ENCODE measurements around the gene TMEM115.
"Not testable (repeated sequence)": the region's sequence is repeated elsewhere in the genome, so short reads cannot be mapped to it uniquely, and the experiment has no call there.

The TMEM115 gene

DNA sequence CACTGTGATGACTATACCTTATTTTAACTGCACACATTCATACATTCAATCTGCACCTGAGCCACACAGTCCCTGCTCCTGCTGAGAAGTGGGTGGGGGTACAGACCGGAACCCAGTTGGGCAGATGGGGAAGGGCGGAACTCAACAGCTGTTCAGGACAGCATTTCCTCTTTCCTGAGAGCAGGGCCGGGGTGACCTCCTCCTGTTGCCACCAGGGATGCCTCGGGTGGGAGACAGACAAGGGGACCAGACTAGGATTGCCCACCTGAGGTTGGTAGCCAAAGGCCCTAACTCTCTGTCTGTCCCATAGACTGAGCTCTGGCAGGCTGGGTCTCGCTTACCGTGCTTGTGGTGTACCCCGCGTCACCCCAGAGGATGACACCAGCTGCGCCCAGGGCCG is 40.7 kb downstream of the TMEM115 start:
- no peak for DNase-seq (ENCODE audit: low spot score)
- TF ChIP-seq, protein P1, sequence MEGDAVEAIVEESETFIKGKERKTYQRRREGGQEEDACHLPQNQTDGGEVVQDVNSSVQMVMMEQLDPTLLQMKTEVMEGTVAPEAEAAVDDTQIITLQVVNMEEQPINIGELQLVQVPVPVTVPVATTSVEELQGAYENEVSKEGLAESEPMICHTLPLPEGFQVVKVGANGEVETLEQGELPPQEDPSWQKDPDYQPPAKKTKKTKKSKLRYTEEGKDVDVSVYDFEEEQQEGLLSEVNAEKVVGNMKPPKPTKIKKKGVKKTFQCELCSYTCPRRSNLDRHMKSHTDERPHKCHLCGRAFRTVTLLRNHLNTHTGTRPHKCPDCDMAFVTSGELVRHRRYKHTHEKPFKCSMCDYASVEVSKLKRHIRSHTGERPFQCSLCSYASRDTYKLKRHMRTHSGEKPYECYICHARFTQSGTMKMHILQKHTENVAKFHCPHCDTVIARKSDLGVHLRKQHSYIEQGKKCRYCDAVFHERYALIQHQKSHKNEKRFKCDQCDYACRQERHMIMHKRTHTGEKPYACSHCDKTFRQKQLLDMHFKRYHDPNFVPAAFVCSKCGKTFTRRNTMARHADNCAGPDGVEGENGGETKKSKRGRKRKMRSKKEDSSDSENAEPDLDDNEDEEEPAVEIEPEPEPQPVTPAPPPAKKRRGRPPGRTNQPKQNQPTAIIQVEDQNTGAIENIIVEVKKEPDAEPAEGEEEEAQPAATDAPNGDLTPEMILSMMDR (IDR thresholded peaks at IDR 0.05; ENCODE audit: borderline replicate concordance, control extremely low read depth, extremely low read depth, insufficient read depth, missing control alignments) = no peak
- in situ Hi-C loops (cut with MboI; ENCODE audit: low sequenced_read_pairs, unreplicated experiment) = no loop called here

DNA sequence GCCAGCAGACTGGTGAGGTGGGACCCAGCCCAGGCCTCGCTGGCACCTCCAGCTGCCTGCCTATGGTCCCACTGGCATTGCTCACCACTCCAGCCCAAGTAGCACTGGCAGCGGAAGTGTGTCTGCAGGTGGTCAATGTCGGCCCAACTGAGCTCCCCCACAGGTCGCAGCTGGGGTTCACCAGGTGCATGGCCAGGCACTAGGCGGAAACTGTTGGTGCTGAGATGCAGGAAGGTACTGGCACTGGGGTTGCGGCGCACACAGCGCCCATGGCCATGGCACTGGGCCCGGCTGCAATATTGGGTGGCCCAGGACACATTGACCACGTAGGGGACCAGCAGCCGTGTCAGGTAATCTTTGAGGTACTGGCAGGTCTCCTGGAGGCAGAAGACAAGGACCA is 41.2 kb downstream of the TMEM115 start:
- TF ChIP-seq, protein P1 (IDR thresholded peaks at IDR 0.05; ENCODE audit: borderline replicate concordance, control extremely low read depth, extremely low read depth, insufficient read depth, missing control alignments) = no peak
- in situ Hi-C loops (cut with MboI; ENCODE audit: low sequenced_read_pairs, unreplicated experiment) = no loop called here
- no peak for DNase-seq (ENCODE audit: low spot score)

DNA sequence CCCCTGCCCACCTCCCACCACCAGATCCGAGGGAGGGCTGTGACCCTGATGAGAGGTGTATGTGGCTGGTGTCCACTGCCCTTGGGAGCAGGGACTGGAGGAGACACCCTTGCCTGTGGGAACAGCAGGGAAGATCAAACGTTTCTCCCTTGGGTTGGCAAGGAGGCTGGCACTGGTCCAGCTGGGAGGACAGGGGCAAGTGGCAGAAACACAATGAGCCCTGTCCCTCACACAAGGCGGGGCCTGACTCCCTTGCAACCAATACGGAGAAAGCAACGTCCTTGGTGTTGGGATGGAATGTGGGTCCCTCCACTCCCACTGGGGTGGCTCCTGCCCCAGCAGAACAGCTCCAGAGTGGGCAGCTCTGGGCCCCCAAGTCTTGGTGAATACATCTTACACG is 42.0 kb downstream of the TMEM115 start:
- in situ Hi-C loops (cut with MboI; ENCODE audit: low sequenced_read_pairs, unreplicated experiment) = no loop called here
- TF ChIP-seq, protein P1 (IDR thresholded peaks at IDR 0.05; ENCODE audit: borderline replicate concordance, control extremely low read depth, extremely low read depth, insufficient read depth, missing control alignments) = no peak
- DNase-seq (ENCODE audit: low spot score) = no peak

DNA sequence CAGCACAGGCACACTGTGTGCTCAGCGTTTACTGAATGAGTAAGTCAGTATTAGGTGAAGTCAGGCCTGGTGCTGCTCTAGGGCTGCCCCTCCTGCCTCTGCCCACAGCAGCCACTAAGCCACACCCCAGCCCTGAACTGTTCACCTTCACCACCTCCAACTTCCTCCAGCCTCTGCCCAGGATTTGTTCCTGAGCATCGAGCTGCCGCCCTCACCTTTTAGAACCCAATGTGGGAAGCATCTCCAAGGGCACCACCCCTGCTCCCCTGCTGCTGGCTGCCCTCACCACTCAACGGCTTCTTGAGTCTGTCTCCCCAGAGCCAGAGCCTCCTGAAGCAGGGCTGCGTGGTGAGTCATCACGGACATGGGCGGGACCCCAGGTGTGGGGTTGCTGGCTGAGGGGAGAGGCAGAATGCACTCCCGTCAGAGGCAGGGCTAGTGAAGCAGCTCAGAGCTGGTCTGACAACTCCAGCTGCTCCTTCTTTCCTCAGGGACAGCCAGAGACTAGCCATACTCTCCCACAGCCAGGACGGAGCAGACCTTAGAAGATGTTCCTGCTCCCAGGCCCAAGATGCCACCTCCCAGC is 42.6 kb downstream of the TMEM115 start:
- no peak for DNase-seq (ENCODE audit: low spot score)
- TF ChIP-seq, protein P1 (IDR thresholded peaks at IDR 0.05; ENCODE audit: borderline replicate concordance, control extremely low read depth, extremely low read depth, insufficient read depth, missing control alignments) = no peak
- in situ Hi-C loops (cut with MboI; ENCODE audit: low sequenced_read_pairs, unreplicated experiment) = no loop called here

DNA sequence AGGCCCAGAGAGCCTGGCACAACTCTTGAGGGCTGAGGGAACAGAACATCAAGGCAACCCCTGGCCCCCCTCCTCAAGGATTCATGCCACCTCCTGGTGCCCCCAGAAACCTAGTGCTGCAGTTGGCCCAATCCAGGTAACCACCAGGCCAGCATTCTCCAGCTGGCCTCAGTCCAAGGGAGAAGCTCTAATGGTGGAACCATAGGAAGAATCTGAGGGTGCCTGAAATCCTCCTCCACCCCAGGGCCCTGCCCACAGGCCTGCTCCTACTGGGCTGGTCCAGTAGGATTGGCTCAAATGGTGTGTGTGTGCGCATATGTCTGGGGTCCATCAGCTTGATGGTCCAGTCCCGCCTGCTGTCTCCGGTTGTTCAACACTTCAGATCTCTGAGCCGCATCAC is 44.5 kb downstream of the TMEM115 start:
- DNase-seq (ENCODE audit: low spot score) = no peak
- in situ Hi-C loops (cut with MboI; ENCODE audit: low sequenced_read_pairs, unreplicated experiment) = no loop called here

DNA sequence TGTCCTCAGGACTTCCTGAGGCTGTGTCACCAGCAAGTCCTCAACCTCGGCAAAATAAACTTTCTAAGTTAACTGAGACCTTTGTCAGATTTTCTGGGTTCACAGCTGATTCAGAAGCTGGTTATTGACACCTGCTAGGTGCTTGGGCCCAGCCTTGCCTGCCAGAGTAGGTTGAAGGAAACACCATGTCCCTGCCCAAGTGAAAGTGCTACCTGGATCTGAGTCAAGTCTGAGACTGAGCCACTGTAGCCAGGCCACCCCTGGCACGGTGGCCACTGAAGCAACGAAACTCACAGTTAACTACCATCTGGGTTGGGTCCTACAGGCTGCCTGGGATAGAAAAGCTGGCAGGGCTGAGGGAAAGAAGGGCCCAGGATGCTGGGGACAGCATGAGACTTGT is 45.0 kb downstream of the TMEM115 start:
- TF ChIP-seq, protein P1 (IDR thresholded peaks at IDR 0.05; ENCODE audit: borderline replicate concordance, control extremely low read depth, extremely low read depth, insufficient read depth, missing control alignments) = no peak
- in situ Hi-C loops (cut with MboI; ENCODE audit: low sequenced_read_pairs, unreplicated experiment) = no loop called here

More for the DNA sequence above, 44.5 kb downstream of the TMEM115 start:
- TF ChIP-seq, protein P1 (IDR thresholded peaks at IDR 0.05; ENCODE audit: borderline replicate concordance, control extremely low read depth, extremely low read depth, insufficient read depth, missing control alignments) = no peak

DNA sequence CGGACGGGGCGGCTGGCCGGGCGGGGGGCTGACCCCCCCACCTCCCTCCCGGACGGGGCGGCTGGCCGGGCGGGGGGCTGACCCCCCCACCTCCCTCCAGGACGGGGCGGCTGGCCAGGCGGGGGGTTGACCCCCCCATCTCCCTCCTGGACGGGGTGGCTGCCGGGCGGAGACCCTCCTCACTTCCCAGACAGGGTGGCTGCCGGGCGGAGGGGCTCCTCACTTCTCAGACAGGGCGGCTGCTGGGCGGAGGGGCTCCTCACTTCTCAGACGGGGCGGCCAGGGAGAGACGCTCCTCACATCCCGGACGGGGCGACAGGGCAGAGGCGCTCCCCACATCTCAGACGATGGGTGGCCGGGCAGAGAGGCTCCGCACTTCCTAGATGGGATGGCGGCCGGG is 47.3 kb downstream of the TMEM115 start:
- in situ Hi-C loops (cut with MboI; ENCODE audit: low sequenced_read_pairs, unreplicated experiment); DNase-seq (ENCODE audit: low spot score): not testable (repeated sequence)

More for the DNA sequence above, 45.0 kb downstream of the TMEM115 start:
- DNase-seq (ENCODE audit: low spot score) = no peak

Data from GM13976 (cell line).